Thyroid gland (tissue), 4 donors: Measurements from ENCODE around the gene SHISA3.

Experiments
- CTCF ChIP-seq, 6 experiments: fragments of 200-600 bp in 3 of 6; fragments of 450-650 bp in 3 of 6; sonication (generic) in 3 of 6; IDR thresholded peaks; one replicate each; pipeline ENCODE4 v1.5.1; 2016 to 2019; ENCODE audit warnings: antibody characterized with exemption in 6 of 6, mild to moderate bottlenecking in 2 of 6, inconsistent platforms in 1 of 6, moderate library complexity in 1 of 6
- POLR2A ChIP-seq, 2 donors: fragments of 450-650 bp; IDR thresholded peaks; one replicate each; pipeline ENCODE4 v1.6.1; 2017; ENCODE audit warnings: antibody characterized with exemption in 2 of 2, mild to moderate bottlenecking in 2 of 2, moderate library complexity in 1 of 2

- no peak for TF ChIP-seq CTCF (IDR thresholded peaks at IDR 0.05)
- no peak for TF ChIP-seq POLR2A (IDR thresholded peaks at IDR 0.05)
Observed at GRCh38 chr4:42395595-42395994, 1.7 kb upstream of the SHISA3 start.
